NCI-H128 (cell line): ENCODE results near the gene C1QTNF1.

Source experiments
- DNase-seq: peaks from one replicate; lab custom pipeline; 2025; ENCODE audit not compliant: unreplicated experiment; lab: John Stamatoyannopoulos, UW

The C1QTNF1 gene

DNA sequence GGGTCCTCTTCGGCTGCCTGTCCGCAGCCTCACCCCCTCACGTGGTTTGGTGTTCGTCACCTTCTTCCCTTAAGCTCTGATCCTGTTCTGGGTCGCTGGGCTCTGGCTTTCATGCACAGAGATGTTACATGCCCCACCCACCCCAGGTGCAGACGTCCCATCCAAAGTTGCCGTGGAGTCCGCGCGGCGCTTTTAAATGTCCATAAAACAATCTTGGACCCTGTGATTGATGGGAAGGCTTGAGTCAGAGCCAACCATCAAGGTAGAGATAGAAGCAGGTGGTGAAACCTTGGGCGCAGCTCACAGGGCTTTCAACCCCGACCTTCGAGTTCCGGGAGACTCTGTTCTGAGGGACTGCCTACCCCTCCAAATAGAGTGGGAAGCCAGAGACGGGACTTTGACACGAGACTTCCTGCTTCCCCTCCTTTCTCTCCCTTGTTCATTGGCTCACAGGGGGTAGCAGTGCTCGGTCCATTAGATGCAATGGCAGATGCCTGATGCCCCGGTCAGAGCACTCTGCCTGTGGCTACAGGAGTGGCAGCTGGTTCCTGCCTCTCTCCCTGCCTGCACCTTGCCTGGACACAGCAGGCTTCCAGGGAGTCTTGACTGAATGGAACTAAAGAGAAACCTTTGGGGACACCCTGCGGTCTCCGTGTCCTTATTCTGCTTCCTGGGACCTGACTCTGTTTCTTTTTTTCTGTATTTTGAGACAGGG is 54.7 kb downstream of the C1QTNF1 start:
- no peak for DNase-seq

DNA sequence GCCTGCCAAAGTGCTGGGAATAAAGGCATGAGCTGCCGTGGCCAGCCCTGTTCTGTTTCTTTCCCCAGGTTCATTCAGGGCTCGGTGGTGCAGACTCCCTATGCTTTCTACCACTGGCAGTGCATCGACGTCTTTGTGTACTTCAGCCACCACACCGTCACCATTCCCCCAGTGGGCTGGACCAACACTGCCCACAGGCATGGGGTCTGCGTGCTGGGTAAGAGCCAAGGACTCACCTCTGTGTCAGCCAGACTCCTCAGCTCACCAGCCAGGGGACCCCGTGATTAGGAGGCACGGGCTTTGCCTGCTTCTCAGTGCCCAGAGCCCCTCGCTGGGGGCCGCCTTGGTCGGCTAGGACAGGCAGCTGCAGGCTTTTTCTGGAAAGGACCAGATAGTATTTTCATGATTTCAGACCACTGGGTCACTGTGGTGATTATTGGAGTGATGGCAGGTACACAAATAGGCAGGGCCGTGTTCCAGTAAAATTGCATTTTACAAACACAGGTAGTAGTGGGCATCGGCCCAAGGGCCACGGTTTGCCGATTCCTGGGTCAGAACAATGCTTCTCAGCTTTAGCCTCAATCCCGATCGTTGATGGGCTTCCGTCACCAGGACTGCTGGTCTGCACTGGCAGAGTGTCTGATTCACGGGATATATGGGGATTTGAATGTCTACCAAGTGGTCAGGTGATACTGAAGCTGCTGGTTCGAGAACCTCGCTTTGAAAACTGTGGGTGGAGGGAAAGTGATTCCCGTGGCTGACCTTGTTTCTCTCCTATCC is 55.6 kb downstream of the C1QTNF1 start:
- no peak for DNase-seq

DNA sequence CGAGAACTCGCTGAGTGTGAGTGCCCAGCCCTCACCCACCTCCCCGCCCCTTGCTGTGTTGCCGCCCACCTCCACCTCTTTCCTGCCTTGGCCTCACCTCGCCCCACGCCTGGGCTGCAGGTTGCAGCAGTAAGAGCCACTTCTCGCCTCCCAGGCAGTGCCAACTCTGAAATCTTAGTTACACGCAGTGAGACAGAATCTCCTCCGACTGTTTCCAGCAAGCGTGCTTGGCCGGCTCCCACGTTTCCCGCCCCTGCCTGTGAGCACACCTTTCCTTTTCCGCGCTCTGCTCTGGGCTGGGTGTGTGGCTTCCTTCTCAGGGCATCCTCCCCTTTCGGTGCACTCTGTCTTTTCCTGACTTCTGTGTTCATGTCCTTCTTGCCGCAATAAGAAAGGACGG is 56.4 kb downstream of the C1QTNF1 start:
- no peak for DNase-seq

DNA sequence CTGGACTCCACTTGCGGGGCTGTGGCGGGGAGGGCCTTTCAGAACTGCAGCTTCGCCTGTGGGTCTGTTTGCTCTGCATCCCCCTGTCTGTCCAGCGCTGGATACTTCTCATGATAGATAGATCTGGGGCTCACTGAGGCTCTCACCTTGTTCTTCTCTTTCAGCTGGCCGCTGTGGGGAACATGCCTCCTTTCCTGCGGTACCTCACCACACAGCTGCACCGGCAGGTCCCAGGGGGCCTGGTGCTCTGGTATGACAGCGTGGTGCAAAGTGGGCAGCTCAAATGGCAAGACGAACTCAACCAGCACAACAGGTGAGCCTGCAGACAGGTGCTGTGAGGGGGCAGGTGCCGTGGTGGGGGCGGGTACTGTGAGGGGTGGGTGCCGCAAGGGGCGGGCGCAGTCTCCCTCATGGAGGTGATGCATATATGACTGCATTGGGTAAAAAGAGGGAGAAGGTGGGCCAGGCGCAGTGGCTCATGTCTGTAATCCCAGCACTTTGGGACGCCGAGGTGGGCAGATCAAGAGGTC is 56.9 kb downstream of the C1QTNF1 start:
- no peak for DNase-seq

DNA sequence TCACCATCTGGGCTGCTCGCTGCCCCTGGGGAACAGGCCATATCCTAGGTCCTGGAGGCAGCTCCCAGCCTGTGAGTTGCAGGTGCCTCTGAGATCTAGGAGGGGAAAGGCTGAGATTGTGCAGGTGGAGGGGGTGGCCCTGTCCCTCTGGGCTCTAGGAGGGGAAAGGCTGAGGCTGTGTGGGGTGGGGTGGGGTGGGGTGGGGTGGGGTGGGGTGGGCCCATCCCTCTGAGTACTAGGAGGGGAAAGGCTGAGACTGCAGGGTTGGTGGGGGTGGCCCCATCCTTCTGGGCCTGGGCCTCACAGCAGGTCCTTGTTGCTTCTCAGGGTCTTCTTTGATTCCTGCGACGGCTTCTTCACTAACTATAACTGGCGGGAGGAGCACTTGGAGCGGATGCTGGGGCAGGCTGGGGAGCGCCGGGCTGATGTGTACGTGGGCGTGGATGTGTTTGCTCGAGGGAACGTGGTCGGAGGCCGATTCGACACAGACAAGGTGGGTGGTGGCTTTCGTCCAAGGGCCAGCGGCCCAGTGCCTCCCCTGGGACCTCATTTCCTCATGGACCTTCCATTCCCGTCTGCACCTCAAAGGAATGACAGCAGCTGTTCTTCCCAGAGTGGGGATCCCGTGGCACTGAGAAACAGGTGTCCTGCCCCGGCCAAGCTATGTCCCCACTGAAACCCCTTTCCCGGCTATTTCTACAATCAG is 57.8 kb downstream of the C1QTNF1 start:
- no peak for DNase-seq

DNA sequence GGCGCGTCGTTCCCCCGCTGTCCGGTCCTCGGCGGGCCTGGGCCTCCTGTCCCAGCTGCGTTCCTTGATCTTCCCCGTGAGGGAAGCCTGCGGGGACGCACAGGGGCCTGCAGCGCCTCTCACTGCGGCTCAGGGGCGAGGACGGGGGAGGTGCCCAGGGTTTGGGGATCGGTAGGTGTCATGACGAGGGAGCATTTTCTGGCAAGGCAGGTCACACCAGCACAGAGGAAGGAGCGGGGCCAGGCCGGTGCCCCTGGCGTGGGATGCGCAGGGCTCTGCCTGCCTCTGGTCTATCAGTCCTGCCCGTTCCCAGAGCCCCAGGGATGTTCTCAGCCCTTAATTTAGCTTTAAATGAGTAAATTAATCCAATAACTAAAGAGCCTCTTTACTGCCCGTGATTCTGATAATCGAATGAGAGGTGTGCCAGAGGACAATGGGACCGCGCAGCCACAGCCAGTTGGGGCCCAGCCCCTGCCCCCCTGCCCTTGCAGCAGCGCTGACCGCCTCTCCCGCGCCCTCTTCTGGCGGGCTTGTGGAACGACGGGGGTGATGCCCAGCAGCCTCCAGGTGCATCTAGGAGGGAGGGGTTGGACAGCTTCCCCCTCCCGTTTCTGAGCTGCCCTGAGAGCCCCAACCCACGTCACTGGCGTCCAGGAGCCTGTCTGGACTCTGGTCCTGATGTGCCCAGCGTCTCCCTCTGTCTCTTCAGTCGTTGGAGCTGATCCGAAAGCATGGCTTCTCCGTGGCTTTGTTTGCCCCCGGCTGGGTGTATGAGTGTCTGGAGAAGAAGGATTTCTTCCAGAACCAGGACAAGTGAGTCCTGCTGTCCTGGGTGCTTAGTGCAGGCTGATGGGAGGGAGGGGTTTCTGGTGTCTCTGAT is 58.6 kb downstream of the C1QTNF1 start:
- peak; percentile 8 for DNase-seq

DNA sequence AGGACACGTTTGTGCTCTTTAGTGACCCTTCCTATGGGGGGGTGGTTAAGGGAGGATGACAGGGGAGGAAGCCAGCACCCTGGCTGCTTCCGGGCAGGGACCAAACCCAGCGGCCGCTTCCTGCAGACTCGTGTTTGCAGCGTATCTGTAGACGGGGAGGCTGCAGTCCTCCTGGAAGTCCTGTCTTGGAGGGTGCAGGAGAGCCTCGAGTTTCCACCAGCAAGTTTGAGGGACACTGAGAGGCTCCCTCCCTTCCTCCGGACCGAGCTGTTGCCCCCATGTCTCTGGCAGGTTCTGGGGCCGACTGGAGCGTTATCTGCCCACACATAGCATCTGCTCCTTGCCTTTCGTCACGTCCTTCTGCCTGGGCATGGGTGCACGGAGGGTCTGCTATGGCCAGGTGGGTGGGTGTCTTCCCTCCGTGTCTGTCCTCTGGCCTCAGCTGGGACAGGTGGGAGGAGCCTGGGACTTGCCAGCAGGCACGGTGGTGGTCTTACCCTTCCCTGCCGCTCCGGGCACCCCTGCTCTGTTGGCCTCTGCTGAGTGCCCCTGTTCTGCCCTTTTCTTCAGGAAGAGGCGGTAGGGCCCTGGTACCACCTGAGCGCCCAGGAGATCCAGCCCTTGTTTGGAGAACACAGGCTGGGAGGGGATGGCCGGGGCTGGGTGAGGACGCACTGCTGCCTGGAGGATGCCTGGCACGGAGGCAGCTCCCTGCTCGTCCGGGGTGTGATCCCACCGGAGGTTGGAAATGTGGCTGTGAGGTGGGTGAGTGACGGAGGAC is 59.4 kb downstream of the C1QTNF1 start:
- no peak for DNase-seq

DNA sequence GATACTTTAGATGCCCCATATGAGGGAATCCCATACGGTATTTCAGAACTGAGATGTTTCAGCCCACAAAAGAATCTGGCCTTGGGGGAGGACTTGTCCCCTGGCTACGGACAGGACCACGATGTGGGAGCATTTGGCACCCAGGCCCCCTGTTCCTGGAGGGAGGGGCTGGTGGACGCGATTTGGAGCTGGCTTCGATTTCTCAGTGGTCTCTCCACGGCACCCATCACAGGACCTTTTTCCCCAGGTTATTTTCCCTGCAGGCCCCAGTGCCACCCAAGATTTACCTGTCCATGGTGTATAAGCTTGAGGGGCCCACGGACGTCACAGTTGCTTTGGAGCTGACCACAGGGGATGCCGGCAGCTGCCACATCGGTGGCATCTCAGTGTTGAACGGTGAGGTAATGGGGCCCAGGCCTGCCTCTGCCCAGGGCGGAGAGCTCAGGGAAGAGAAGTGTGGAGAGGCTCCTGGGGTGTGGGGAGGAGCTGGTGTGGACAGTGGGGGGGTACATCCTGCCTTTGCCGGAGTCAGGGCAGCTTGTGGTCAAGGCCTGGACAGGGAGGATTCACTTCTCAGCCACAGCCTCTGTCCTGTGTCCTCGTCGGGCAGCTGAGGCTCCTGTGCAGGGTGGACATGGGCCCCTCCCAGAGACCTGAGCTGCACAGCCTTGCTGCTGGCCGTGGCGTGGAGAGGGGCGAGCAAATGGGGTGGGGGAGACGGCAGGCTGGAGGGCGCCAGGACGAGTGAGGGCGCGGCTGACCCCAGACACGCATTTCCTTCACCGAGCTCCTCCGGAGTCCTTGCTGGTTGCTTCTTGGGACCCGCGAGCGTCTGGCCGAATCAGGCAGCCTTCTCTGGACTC is 60.6 kb downstream of the C1QTNF1 start:
- DNase-seq = no peak

DNA sequence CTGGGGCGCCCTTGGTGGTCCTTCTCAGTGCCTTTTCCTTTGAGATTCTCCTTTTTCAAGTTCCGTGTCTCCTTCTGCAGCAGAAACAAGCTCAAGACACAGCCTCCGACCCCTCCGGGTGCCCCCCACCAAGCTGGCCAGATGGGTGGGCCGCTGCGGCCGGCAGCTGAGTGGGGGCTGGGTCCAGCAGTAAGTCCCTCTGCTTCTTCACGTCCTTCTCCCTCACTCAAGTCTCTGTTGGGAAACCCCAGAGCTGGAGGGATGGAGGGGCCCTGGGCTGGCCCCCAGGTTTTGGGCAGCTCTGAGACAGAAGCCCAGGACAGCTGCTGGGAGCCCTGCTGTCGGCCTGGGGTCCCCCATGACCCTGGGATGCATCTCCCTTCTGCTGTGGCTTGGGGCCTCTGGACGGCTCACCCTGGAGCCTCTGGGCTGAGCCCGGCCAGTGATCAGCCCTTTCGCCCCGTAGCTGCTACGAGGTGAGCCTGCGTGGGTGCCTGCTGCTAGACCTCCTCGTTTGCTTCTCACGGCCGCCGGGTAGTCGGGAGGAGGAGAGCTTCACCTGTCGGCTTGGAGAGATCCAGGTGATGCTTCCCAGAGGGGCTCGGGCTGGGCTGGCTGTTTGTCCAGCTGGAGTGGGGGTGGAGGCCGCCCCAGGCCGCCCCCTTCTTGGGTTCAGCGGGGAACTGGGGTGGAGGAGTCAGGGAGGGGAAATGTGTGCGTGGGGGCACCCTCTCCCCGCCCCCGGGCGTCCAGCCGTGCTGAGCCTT is 61.4 kb downstream of the C1QTNF1 start:
- DNase-seq = no peak

DNA sequence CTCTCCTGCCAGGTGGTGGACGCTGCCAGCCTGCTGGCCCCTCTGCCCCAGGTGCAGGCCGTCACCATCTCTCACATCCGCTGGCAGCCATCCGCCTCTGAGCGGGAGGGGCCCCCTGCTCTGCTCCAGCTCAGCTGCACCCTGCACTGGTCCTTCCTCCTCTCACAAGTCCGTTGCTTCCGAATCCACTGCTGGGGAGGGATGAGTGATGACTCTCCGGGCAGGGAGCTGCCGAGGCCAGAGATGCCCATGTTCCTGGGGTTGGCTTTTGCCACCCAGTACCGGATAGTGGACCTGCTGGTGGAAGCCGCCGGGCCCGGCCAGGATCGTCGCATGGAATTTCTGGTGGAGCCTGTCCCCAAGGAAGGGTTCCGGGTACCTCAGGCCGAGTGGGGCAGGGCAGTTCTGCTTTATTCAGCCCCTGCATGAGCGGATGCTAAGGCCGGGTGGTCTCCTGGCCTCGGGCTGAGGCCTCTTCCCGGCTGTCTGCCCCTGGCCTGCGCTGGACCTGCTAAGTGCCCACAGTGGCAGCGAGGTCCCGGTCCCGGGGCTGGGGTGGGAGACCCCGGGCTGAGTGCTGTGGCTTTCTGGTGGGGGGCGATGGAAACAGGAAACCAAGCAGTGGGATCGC is 62.1 kb downstream of the C1QTNF1 start:
- DNase-seq = no peak

DNA sequence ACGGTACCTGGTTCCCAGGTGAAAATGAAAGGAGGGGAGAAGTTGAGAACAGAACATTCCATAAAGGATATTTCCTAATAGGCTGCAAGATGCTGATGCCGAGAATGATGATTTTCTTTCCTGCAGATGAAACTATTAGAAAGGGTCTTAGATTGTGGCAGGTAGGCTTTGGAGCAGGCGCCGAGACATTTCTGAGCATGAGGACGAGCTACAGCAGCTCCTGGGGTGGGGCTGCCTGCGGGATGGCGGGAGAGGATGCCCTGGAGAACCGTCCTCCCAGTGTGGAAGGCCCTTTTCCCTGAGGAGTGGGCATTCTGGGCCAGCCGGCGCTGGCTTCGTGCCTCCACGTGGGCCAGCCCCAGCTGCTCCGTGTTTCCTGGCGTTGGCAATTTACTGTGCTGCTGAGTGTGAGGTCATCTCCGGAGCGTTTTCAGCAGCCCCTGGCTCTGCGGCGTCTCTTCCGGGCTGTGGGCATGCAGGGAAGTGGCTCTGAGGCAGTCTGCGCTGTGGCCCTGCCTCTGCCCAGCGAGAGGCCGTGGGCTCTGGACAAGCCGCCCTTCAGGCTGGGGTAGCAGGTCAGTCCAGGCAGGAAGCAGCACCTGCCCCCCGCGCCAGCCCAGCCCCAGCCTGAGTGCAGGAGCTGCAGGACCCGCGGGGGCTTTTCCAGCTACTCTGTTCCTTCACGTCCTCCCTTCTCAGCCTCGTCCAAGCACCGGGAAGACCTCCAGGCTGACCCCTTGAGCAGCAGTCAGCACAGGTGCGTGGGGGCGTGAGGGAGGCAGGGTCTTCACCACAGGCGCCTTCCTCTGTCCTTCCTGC is 62.8 kb downstream of the C1QTNF1 start:
- no peak for DNase-seq

DNA sequence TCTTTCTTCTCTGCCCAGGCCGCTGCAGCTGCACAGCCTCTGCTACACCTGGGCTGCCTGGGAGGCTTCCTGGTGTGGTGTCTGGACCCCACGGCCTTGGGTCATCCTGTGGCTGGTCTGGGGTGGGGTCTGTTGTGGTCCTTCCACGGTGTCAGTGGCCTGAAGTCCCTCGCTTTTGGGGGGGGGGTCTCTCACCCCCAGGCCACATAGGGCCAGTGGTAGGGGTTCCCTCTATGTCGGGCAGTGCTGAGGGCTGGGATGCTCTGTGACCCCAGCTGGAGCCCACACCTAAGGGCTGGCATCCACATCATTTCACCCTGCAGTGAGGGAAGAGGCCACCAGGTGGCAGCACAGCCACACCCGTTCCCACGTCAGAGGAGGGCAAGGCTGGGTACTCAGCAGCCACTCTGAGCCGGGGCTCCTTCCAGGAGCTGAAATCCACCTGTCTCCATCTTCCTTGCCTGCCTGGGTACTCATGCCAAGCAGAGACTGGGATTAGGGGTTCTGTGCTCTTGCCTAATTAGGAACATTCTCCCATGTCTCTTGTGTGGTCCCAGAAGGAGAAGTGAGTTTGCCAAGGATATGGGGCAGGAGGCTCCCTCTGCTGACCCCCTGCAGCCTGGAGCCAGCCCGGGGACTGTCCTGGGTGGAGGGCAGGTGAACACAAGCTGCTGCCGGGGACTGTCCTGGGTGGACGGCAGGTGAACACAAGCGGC is 63.6 kb downstream of the C1QTNF1 start:
- DNase-seq = peak; percentile 31

DNA sequence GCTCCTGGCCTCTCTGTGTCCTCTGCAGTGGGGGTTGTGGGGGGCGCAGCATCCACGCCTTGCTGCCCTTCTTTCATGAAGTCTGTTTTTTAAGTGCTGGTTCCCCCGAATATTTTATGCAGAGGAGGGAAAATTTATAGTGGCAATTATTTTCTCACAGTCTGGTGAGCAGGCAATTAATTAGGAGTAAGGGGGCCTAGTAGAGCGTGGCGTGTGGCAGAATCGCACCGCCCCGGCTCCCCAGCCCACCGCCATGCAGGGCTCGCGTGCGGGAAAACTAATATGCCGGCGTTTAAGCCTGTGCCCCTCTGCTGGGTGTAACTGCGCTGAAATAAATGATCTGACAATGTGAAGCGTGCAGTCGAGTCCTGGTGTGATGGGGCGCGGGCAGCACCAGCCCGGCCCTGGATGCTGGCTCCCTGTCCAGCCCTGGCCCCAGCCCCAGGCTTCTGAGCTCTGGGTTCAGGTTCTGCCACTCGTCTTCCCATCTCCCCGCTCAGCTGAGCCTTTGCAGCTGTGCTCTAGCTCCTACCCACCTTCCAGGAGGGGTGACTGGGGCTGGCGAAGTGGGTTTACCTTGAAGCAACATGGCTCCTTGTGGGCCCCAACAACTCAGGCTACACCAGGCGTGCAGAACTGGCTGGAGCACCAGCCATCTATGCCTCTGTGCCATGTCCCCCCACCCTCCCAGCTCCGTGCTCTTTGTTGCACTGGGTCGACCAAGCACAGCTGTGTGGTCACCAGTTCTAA is 64.5 kb downstream of the C1QTNF1 start:
- DNase-seq = no peak

DNA sequence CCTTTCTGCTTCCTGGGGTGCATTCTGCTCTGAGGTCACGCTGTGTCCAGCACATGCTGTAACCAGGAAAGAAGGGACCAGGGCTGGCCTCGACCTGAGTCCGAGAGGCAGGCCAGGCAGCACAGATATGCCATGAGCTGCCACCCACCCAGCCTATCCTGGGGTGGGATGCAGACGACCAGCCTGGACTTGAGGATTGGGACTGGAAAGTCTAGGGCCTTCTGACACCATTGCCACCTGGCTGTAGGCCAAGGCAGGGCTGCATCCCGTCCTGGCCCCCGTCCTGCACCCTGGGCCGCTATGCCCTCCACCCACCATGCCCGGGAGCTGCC is 65.0 kb downstream of the C1QTNF1 start:
- DNase-seq = no peak

DNA sequence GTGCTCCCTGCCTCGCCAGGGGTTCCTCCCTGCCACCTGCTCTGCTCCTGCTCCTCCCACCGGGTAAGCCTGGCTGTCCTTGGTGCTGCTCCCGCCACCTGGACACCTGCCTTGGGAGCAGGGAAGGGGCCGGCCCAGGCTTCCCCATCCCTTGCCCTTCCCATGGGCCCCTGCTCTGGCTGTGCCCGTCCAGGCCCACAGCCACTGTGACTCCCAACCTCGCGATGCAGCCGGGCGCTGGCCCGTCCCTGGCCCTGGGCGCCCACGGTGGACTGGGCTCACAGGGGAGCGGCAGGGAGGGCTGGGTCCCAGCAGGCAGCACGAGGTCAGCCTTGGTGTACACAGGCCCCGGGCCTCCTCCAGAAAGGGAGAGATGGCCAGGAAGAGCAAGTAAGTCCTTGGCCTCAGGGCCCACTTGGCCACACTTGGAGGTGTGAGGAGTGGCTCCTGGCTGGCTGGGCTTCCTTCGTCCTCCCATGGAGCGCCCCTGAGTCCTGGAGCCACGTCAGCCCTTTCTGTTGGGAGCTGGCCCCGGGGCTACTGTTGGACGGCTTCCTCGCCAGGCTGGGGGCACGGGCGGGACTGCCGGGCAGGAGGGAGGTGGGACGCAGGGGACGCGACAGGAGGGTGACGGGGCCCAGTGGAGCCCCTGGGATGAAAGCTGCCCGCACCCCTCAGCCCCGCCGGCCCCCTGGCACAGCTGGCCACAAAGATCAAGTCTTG is 65.9 kb downstream of the C1QTNF1 start:
- DNase-seq = no peak
